KBM-7 (cell line): Measurements from ENCODE around the gene OR56B1.

Source experiments
- DNase-seq: peaks from one replicate; pipeline ENCODE4 v3.0.0-alpha.2; 2015
- in situ Hi-C: fragments of 300-500 bp; cut with MboI; formaldehyde crosslinking; loops from 2 replicates; pipeline ENCODE4 v1.14.3; 2020; ENCODE audit warnings: low sequenced_read_pairs, low pct_unique_long_range_greater_than_20kb, mixed read lengths

The OR56B1 gene

GRCh38 chr11:5719703-5720495 lies 16.3 kb upstream of the OR56B1 start:
- DNase-seq = no peak
- in situ Hi-C loops = no loop called here

DNA sequence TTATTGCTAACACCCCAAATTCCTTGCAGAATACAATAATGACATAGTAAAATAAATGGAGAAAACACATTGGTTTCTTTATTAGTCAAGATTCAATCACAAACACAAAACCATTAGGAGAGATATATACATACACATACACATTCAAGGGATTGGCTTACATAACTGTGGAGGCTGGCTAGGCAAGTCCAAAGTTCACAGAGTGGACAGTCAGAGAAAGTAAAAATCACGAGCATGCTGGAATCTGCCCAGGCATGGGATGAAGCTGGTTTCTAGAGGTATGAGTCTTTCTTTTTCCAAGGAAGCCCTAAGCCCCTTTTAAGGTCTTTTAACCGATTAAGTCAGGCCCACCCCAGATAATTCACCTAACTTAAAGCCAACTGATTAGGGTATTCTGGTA lies 13.6 kb upstream of the OR56B1 start:
- in situ Hi-C loops = no loop called here
- no peak for DNase-seq

GRCh38 chr11:5726351-5726750 lies 9.9 kb upstream of the OR56B1 start:
- in situ Hi-C loops = no loop called here
- DNase-seq = no peak

- in situ Hi-C loops = no loop called here
- no peak for DNase-seq
Observed at GRCh38 chr11:5727691-5728090, 8.6 kb upstream of the OR56B1 start.

GRCh38 chr11:5737091-5737490 lies 843 bp downstream of the OR56B1 start:
- DNase-seq = no peak
- in situ Hi-C loops = no loop called here

DNA sequence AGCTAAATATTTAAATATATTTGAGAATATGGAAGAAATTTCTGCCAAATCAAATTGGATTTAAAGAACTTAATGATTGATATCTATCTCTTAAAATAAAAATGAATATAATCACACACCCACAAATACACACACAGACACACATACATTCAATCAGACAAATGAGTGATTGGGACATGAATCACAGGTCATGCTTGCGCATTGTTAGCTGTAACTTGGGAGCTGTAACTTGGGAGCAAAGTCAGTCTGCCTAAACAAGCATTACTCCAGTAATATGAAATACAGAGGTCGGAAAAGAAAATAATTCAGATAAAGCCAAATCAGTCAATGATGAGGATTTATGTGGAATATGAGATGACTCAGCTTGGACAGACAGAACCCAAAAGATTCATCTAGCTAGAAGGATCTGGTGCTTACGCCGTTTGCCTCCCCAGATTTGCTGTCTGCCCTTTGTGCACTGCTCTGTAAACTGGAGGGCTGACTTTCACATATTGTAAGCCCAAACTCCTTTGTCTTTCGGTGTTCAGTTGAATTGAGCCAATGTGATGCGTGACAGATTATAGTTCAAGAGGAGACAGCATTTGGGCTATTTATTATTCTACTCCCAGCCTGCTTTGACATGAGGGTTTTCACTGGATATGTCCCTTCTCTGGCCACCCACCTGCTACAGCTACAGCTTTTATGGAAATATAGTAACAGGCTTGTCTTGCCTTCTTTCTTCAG lies 1.6 kb downstream of the OR56B1 start:
- no peak for DNase-seq
- in situ Hi-C loops = no loop called here

DNA sequence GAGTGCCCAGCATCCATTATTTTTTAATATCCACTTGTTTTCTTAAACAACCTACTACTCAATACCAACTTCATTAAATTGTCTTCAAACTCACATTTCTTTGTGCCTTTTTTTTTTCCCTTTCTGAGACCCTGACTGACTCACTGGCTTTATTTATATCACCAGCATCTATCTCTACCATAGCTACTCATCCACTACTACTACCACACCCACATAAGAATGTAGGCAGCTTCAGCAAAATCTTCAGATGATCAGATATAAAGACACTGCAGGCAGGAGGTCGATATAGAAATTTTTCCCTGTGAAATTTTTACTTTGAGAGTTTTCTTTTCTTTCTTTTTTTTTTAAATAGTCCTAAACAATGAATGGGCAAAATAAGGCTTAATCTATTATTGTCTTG lies 2.2 kb downstream of the OR56B1 start:
- in situ Hi-C loops = no loop called here
- DNase-seq = no peak

DNA sequence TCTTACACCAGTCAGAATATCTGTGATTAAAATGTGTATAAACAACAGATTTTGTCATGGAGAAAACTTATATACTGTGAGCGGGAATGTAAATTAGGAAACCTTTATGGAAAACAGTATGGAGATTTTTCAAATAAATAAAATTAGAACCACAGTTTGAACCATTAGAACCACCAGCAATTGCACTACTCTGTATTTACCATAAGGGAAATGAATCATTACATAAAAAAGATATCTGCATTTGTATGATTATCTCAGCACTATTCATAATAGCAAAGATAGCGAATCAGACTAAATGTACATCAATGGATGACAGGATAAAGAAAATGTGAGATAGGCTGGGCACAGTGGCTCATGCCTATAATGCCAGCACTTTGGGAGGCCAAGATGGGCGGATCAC lies 10.4 kb downstream of the OR56B1 start:
- DNase-seq = no peak
- in situ Hi-C loops = no loop called here

DNA sequence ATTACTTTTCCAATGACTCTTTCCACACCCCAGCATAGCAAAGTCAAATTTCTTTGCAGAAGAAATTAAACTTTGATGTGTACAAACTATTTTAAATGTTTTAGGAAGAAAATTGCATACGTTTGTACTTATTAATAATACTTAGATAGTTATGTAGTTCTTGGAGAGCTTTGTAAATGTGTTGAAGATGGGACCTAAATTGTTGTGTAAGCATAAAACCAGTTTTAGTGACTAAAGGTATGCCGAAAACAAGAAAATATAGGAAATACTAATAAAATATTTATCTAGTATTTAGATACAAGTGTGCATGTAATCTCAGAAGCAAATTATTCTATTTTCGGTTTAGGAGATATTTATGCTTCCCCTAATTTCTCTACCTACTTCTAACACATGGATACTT lies 13.6 kb downstream of the OR56B1 start:
- DNase-seq = no peak
- in situ Hi-C loops = no loop called here

DNA sequence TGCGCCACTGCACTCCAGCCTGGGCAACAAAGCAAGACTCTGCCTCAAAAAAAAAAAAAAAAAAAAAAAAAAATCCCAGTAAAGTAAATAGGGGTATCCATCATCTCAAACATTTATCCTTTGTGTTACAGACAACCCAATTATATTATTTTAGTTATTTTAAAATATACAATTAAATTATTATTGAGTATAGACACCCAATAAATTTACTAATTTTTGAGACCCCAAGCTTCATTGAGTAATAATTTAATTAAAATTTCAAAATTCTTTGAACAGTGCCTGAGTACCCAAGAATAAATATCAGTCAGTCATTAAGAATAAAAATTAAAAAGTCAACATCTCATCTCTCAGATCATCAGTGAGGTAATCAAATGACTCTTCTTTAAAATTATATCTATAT lies 17.7 kb downstream of the OR56B1 start, which contains the start of gene OR52N4:
Gene OR52N4, plus strand, starts transcription at position 301 of the 400 bp plus-strand sequence. CDS start 498 bp downstream, outside the sequence.
- no peak for DNase-seq
- in situ Hi-C loops = no loop called here

DNA sequence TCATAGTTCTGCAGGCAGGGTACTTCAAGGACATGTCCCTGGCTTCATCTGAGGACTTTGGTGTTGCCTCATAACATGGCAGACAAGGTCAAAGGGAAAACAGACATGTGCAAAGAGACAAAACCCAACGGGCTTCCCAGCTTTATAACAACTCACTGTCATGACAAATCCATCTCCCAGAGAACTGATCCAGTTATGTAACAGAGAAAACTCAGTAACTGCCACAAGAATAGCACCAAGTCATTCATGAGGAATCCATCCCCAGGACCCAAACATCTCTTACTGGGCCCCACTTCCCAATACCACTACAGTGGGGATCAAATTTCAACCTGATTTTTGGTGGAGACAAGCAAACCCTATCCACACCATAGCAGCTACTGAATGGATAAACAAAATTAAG lies 30.8 kb downstream of the OR56B1 start:
- DNase-seq = no peak

GRCh38 chr11:5783255-5783654 lies 47.0 kb downstream of the OR56B1 start, which contains the start of gene OR52N5:
TSS of gene OR52N5 (minus strand) at chr11:5783355. CDS start at chr11:5778634, 4,721 bp downstream.
- DNase-seq = no peak
- in situ Hi-C loops = no loop called here

More for the DNA sequence above, 30.8 kb downstream of the OR56B1 start:
- in situ Hi-C loops = no loop called here
